22Rv1 (cell line): ENCODE results near the gene B4GALNT2.
A peak's percentile ranks its signal among the peaks of the same experiment; 100 is the strongest.

Experiments used
- CTCF ChIP-seq: fragments of 450-650 bp; IDR thresholded peaks from 2 replicates; pipeline ENCODE4 v1.5.1; 2017; ENCODE audit warnings: mild to moderate bottlenecking
- ZFX ChIP-seq: fragments of 450-650 bp; IDR thresholded peaks from 2 replicates; pipeline ENCODE4 v1.6.1; 2017; ENCODE audit warnings: antibody characterized with exemption, borderline replicate concordance

- TF ChIP-seq CTCF (peak; percentile 94), ZFX (no peak)
Measured at GRCh38 chr17:49180303-49180702, 47.7 kb downstream of the B4GALNT2 start.
